ENCODE results near the gene SRI. TPM values are rescaled to one million over a fixed set of nuclear protein-coding genes. Genes with fewer than 3 reads are reported as not detected.
"Not testable (repeated sequence)": the region's sequence is repeated elsewhere in the genome, so short reads cannot be mapped to it uniquely, and the experiment has no call there.

SRI gene, protein sequence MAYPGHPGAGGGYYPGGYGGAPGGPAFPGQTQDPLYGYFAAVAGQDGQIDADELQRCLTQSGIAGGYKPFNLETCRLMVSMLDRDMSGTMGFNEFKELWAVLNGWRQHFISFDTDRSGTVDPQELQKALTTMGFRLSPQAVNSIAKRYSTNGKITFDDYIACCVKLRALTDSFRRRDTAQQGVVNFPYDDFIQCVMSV
- total RNA-seq (2014; rRNA removed; shearing (Covaris generic)): 44.9 and 92.0 TPM in 2 replicates

DNA sequence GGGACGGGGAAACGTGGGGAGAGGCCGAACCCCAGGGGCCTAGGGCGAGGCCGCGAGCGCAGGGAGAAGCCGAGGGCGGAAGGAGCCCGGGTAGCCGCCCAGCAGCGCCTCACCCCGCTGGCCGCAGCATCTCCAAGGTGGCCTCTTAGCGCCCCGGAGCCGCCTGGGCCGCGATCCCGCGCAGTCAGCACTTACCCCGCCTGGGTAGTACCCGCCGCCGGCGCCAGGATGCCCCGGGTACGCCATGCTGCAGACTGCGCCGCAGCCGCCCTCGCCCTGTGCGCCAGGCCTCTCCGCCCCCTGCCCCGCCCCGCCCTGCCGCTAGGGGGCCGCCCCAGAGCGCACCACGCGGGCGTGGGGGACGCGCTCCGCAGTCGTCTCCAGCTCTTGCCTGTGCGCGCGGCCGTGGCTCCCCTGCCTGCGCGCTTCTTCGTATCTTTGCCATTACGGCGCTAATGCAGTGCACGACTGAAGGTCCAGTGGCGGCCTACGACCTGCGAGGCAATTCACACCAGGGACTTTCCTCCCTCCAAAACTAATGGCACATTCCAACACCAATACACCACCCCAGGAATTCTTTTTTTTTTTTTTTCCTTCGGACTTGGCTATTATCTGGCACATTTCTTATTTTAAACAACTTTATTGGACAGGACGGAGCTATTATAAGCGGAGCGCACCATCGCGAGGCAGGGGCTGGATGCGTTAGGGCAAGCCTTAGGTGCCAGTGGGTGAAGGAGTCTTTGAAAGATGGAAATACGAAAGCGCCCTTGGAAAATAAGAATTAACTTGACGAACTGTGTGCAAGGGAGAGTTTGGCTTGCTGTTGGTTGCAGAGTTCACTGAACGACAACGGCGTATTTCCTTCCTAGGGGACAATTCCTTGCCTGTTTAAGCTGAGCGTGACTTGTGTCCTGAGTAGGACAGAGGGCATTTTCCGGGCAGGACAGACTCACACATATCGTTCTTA, at the start of gene SRI:
Gene SRI, minus strand, starts transcription at position 258 of the 967 bp plus-strand sequence. Its CDS starts 12 bp downstream, at position 246.
- peak; percentile 81 for DNase-seq (ENCODE audit: low read depth)

DNA sequence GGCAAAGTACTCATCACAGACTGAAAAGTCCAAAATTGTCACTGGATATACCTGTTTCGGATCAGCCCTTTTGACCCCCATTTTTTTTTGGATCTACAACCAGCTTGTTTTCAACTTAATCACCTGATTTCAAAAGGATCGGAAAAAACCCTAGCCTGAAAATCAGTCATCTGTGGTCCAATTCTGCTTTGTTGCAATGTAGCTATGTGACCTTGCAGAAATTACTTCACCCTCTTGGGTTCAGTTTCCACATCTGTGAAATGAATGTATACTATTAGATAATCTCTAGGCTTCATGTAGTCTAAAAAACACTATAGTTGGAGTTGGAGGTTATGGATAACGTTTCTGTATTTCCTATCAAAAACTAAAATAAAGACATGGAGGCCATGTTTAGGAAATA, 49.7 kb upstream of the SRI start:
- DNase-seq (ENCODE audit: low read depth): no peak

DNA sequence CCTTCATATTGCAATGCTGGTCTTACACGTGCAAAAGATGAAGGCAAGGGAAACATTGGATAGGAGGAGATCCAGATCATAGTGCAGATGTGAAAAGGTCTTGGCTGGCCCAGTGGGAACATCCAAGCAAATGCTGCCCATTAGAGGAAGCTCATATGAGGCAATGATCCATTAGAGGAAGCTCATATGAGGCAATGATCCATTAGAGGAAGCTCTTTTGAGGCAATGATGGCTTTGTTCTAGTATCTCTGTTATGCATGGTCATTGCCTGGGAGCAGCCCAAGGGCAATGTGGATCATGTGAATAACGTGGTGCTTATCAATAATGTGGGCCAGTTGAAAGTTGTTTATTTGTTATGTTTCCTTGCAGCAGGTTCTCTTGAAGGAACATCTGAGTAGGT, 49.0 kb upstream of the SRI start:
- DNase-seq (ENCODE audit: low read depth): no peak

DNA sequence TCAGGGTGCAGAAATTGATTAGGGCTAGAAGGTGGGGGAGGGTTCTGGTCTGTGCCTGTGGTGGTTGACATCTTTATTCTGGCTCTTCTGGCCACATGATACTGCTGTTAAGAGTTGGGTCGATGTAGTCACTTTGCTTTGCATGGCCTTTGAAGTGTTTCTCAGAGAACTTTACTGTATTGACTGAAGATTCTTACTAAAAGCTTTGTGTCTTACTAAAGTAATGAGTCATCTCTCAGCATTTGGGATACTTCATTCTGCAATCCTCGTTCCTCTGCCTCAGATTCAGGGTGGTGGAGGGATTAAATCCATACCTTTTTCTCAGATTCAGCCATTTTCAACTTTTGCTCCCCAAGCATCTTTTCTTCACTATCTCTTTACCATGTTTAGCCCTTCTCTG, 48.2 kb upstream of the SRI start:
- no peak for DNase-seq (ENCODE audit: low read depth)

DNA sequence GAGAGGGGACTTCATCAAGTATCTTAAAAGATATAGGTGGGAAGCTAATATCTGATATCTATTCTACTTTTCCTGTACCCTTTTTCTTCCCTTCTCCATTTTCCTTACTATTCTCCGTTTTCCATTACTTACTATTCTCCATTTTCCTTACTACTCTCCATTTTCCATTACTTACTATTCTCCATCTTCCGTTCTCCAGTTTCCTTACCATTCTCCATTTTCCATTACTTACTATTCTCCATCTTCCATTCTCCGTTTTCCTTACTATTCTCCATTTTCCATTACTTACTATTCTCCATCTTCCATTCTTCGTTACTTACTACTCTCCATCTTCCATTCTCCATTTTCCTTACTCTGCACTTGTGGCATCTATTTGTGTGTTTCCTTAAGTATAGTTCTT, 47.6 kb upstream of the SRI start:
- DNase-seq (ENCODE audit: low read depth): no peak

DNA sequence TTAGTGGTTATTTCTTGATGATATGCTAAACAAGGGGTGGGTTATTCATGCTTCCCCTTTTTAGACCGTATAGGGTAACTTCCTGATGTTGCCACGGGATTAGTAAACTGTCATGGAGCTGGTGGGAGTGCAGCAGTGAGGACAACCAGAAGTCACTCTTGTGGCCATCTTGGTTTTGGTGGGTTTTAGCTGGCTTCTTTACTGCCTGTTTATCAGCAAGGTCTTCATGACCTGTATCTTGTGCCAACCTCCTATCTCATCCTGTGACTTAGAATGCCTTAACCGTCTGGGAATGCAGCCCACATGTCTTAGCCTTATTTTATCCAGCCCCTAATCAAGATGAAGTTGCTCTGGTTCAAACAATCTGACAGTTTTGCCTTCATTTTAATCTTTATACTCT, 45.1 kb upstream of the SRI start:
- peak; percentile 3 for DNase-seq (ENCODE audit: low read depth)

DNA sequence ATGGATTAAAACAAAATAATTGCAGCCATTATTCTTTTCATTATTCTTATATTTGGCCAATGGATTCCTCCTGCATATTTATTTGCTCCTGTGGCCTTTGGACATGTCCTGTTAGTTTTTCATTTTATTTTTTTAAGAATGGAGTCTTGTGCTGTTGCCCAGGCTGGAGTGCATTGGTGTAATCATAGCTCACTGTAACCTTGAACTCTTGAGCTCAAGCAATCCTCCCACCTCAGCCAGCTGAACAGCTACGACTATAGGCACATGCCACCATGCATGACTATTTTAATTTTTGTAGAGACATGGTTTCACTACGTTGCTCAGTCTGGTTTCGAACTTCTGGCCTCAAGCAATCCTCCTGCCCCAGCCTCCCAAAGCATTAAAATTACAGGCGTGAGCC, 42.7 kb upstream of the SRI start:
- no peak for DNase-seq (ENCODE audit: low read depth)

DNA sequence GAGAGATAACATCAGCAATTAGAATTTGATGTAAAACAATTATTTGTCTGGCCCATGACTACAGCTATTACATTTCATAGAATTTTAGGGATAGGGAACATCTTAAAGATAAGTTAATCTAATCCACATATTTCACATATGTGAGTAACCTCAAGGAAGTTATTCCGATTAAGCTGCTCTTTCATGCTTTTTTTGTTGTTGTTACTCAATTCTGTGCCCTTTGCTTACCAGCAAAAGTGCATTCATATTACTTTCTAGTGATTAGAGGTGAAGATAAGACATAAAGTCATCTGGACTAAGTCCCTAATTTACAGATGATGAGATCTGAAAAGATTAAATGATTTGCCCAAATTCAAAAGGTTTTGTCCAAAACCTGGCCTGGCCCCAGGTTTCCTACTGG, 40.9 kb upstream of the SRI start:
- no peak for DNase-seq (ENCODE audit: low read depth)

DNA sequence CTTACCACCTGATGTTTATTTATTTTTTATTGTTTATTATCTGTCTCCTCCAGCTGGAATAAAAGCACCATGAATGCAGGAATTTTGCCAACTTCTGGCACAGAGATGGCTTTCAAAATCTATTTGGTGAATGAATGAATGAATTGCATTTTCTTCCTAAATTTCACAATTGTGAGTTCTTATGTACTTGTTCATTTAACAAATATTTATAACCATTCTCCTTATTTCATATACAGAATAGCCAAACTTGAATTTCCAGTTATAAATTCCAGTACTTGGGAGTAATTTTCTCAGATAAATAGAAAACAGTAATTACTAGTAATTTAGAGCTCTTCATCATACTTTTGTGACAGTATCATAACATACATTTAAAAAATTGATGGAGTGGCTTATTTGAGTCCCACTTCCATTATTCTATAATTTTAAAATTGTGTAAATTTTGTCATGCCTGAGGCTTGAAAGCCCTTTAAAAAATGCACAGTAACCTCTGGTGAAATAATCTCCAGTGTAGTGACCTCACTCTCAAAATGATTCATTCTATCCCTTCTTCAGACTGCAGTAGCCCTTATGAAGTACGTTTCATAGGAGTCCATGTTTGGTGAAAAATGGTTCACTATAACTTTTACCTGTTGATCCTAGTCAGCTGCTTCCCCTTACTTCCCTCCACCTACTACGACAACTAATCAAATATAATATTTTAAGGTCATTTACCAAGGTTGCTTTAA, 40.0 kb upstream of the SRI start:
- DNase-seq (ENCODE audit: low read depth): no peak

DNA sequence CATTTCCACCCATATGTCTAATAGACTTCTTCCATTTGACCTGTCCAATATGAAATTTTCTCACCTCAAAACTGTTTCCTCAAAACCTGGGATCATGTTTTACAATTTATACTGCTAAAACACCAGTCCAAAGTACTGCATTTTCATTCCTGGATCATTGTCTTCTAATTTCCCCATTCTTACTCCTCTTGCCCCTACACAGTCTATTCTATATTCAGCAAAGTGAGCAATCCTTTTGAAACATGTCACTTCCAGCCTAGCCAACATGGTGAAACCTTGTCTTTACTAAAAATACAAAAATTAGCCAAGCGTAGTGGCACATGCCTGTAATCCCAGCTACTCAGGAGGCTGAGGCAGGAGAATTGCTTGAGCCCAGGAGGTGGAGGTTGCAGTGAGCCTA, 38.5 kb upstream of the SRI start:
- not testable (repeated sequence) for DNase-seq (ENCODE audit: low read depth)

DNA sequence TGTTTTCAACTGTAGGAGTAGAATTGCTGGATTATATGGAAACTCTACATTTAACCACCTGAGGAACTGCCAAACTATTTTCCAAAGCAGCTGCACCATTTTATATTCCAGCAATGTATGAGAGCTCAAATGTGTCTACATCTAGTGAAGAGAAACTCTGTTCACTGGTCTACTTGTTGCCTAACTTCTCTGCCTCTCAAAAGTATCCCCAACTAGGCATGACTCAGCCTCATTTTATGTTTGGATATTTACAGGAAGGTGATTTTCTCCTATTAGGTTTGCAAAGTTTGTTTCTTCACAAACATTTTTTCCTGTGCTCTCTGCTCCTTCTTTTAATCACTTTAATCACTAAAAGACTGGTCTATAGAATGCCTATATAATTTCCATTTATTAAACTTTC, 37.1 kb upstream of the SRI start:
- DNase-seq (ENCODE audit: low read depth): no peak

DNA sequence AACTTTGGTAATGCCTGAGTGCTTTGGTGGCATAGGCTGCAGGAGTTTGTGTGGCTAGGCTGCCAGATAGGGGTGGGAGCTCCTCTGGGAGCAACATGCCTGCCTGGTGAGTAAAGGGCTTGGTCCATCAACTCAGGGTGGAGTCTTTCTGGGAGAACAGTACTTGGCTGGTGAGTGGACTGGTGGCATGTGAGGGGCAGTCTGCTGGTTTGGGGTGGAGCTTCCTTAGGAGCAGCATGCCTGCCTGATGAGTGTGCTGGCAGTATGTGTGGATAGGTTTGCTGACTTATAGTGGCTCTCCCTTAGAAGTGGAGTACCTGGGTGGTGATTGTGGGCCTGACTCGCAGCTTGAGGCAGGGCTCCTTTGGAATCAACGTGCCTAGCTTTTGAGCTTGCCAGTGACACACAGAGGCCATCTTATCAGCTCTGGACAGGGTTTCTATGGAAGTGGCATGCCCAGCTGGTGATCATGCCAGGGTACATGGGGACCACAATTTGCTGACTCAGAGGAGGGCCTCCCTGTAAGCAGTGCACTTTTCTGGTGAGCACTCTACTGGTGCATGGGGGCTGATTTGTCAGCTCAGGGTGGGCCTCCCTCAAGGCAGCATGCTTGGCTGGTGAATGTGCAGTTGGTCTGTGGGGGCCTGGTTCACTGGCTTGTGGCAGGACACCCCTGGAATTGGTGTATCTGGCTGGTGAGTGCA, 35.0 kb upstream of the SRI start:
- DNase-seq (ENCODE audit: low read depth): peak; percentile 85

DNA sequence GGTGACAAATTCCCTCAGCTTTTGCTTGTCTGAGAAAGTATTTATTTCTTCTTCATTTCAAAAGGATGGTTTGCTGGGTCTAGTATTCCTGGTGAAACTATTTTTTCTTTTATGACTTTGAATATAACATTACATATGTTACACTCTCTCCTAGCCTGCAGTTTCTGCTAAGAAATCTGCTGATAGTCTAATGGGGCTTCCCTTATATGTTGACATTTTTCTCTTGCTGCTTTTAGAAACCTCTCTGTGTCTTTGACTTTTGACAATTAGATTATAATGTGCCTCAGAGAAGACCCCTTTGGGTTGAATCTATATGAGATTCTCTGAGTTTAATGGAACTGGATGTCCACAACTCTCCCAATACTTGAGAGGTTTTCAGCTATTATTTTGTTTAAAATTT, 33.8 kb upstream of the SRI start:
- DNase-seq (ENCODE audit: low read depth): no peak

DNA sequence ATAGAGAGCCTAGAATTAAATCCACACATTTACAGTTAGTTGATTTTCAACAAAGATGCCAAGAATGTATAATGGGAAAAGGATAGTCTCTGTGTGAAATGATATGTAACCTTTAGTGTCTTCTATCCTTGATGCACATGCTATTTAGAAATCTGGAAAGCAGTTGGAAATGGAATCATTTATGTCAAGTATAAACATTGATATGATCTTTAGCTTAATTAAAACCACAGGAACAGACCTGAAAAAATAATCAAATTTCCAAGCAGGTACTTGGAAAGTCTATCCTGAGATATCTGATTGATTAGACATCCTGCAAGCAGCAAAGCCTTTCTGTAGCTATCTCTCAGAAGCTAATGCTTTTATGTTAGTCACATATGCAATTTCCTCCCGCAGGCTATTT, 24.4 kb upstream of the SRI start:
- no peak for DNase-seq (ENCODE audit: low read depth)

DNA sequence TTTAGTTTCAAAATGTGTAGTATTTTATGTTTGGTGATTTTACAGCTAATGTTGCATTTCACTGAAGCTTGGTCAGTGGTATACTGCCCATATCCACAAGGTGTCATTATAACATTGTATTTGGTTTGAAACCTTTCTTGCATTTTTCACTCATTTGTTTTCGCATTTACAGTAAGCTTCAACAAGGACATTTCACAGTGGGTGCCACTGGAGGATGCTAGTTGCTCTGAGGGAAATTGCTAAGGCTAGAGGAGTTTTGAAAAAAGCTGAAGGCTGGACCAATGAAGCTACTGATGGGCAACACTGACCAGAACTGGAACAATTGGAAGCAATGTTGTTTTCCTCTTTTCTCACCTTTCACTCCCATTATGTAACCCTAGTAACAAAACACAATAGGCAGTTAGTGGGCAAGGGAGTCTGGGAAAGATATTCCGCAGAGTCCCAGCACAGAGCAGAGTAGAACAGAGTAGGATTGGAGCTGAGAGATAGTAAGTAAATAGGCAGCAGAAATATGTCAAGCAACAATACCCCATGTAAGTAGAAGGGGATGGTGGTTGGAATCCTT, 23.6 kb upstream of the SRI start:
- DNase-seq (ENCODE audit: low read depth): peak; percentile 59

DNA sequence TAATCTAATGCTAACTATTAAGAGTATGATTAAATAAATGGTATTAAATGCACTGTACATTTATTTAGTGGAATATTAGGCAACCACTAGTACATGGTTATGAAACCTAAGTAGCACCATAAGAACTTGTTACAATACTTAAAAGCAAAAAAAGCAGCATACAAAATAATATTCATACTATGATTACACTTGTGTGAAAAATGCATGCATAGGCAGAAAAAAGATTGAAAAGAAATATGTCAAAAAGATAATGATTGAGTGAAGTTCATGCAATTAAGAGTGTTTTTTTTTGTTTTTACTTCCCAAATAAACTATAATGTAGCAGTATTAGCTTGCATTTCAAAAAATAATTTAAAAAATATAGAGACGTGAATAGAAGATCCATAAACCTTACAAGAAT, 20.0 kb upstream of the SRI start:
- no peak for DNase-seq (ENCODE audit: low read depth)

DNA sequence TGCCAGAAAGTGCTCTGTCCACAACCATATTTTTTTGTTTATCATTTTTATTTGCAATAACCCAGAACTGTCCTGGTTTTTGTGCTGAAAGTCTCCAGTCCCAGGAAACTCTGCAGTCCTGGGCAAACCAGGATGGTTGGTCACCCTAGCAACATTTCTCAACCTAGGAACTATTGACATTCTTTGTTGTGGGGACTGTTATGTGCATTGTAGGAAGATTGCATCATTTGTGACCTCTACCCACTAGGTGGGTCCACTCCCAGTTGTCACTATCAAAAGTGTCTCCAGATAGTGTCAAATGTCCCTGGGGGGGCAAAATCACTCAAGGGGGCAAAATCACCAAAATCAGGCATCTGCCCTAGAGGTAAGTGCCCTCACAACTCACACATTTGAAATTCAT, 14.0 kb upstream of the SRI start:
- peak; percentile 26 for DNase-seq (ENCODE audit: low read depth)

DNA sequence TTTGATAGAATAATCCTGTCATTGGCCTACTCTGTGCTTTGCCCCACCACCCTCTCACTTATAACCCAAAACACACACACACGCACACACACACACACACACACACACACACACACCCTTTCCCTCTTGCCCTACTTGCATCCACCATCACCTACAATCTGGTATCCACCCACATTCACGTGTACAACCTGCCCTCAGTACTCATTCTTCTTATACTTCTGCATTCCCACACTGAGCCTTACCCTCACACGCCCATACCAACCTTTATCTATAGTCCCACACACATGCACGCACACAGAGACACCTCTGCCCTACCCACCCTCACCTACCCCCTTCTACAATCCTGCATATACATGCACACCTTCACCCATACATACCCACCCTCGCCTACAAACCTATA, 10.8 kb upstream of the SRI start:
- DNase-seq (ENCODE audit: low read depth): no peak

DNA sequence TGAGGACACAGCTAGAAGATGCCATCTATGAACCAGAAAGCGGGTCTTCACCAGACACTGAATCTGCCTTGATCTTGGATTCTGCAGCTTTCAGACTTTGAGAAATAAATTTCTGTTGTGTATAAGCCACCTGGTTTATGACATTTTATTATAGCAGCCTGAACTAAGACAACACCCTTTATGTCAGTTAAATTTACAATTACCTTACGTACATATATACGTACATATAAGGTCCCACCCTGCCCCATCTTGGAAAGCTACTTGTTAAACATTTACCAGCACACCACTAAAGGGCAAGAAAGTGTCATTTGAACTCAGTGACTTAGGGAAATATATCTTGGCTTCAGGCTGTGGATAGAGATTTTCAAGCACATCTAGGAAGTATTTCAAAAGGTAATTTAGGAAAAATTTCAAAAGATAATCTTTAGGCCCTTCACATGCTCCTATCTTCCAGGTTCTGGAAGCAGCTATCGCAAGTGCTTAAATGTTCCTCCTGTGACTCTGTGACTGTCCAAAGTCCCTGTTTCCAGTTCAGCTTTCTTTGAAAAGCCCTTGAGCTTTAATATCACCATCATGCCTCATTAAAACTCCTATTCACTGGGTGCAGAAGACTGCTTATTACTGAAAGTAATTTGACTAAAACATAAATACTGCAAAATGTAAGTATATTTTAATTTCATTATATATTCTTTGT, 9.6 kb upstream of the SRI start:
- DNase-seq (ENCODE audit: low read depth): no peak

DNA sequence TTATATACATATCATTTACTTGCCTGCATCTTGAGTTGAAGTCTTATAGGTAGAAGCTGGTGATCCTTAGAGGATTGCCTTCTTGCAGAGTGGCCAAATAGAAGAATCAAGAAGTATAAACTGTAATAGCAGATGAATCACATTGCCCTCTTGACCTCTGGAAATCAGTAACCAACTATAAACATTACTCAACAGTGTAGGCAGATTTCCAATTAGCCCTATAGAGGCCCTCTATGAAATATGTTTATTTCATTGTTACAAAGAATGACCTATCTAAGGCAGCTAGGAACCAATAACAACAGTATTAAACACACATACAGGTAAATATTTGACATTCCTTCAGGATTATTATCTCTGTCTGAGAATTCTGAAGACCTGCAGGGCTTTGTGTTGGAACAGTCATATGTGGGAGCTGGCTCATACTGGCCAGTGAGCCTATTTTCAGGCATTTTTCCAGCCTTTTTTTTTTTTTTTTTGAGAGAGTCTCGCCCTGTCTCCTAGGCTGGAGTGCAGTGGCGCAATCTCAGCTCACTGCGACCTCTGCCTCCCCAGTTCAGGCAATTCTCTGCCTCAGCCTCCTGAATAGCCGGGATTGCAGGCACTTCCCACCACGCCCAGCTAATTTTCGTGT, 7.2 kb upstream of the SRI start:
- DNase-seq (ENCODE audit: low read depth): peak; percentile 92

DNA sequence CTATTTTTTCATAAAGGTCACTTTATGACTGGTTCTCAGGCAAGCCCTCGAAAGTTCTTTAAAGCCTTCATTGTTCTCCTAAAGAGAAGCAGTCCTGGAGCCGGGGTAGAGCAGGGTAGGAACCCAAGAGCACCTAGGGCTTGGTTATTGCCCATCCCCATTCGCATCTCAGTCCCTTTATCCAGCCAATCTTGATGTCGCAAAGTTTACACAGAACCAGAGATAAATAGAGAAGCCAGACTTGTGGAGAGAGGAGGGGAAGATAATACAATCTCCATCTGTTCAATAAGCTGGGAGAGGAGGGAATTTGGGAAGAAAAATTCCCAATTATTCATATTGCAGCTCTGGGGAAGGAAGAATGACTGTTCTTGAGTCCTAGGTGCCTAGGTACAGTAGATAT, 6.4 kb upstream of the SRI start:
- DNase-seq (ENCODE audit: low read depth): no peak
